Left lung (tissue), 10 donors: ENCODE data around the gene PTPRN2. TPM values are rescaled to one million over a fixed set of nuclear protein-coding genes. Genes with fewer than 3 reads are reported as not detected.

Experiments
- ATAC-seq: fragments of 200-7000 bp; cut with Tn5 transposase; one replicate; pipeline ENCODE4 v1.9.1; 2020; ENCODE audit warnings: moderate library complexity
- DNase-seq, 4 donors: peaks; one replicate each; pipeline ENCODE4 v3.0.0-alpha.2; 2013 to 2020
- H3K27ac ChIP-seq, 2 donors: fragments of 200-600 bp; sonication (generic) in 1 of 2; one replicate each; pipeline versions ENCODE4 v1.5.0 to v1.8.0; 2020 to 2021
- H3K27me3 ChIP-seq, 2 donors: fragments of 200-600 bp; sonication (generic) in 1 of 2; one replicate each; pipeline versions ENCODE4 v1.5.0 to v1.8.0; 2020 to 2021
- H3K36me3 ChIP-seq, 2 donors: fragments of 200-600 bp; sonication (generic) in 1 of 2; one replicate each; pipeline versions ENCODE4 v1.5.0 to v1.8.0; 2020 to 2021
- H3K4me1 ChIP-seq, 2 donors: fragments of 200-600 bp; one replicate each; pipeline ENCODE4 v1.8.0; 2021
- H3K4me3 ChIP-seq, 2 donors: fragments of 200-600 bp; sonication (generic) in 1 of 2; one replicate each; pipeline versions ENCODE4 v1.5.0 to v1.8.0; 2020 to 2021; ENCODE audit warnings: mild to moderate bottlenecking in 1 of 2
- H3K9me3 ChIP-seq, 2 donors: fragments of 200-600 bp; sonication (generic) in 1 of 2; one replicate each; pipeline versions ENCODE4 v1.5.0 to v1.8.0; 2020 to 2021
- CTCF ChIP-seq, 2 donors: fragments of 200-600 bp; sonication (generic) in 1 of 2; IDR thresholded peaks; one replicate each; pipeline versions ENCODE4 v1.5.0 to v1.8.0; 2021; ENCODE audit warnings: antibody characterized with exemption in 2 of 2
- intact Hi-C, 2 donors: fragments of 100-400 bp; cut with DNase I; formaldehyde crosslinking; loops; one replicate each; pipeline versions ENCODE4 v1.11.2 to v1.14.2; 2022
- polyA plus RNA-seq, 6 donors: library from polyadenylated mRNA; unstranded; fragments of 120-200 nt; gene quantifications; one replicate each; pipeline ENCODE4 v1.2.1, GENCODE V29; 2013; ENCODE audit not compliant: insufficient read length in 6 of 6
- total RNA-seq, 2 donors: library from RNA; stranded (reverse); fragmentation: NEBNext Ultra II Directional; extraction: Animal tissue kit (Norgen Biotek cat#: 25700); gene quantifications; one replicate each; pipeline ENCODE4 v1.2.1, GENCODE V29; 2021
- donor health status: DM: no; HTN: yes; CAD: no.
- donor health status: DM: no; HTN: no; CAD: no.

PTPRN2 gene
- total and polyA plus RNA-seq, 8 donors, result 4.0 to 7.8 (median 6.8) TPM

GRCh38 chr7:157824819-157825121 lies 762.9 kb downstream of the PTPRN2 start:
- ATAC-seq, result no peak
- Histone ChIP-seq H3K27ac (no peak overlapping the region), H3K27me3 (peaks cover 0 to 11% of the 10 kb centered on the region in 2 donors), H3K4me1 (no peaks in the 10 kb centered on the region), H3K9me3 (no peaks in the 10 kb centered on the region), H3K36me3 (no peaks in the 10 kb centered on the region), H3K4me3 (no peak overlapping the region)
- no peak for TF ChIP-seq CTCF (IDR thresholded peaks at IDR 0.05)
- intact Hi-C loops, result no loop called here
- DNase-seq, result peak in 1 of 4 donors; percentile 61

- no peak for ATAC-seq
- no peaks in the 10 kb centered on the region for H3K9me3 ChIP-seq
- H3K36me3 ChIP-seq, result no peaks in the 10 kb centered on the region
- H3K4me3 ChIP-seq, result no peak overlapping the region
- no peak for TF ChIP-seq CTCF (IDR thresholded peaks at IDR 0.05)
- H3K27me3 ChIP-seq, result peaks cover 0 to 5% of the 10 kb centered on the region in 2 donors
- intact Hi-C loops, result no loop called here
- H3K27ac ChIP-seq, result no peak overlapping the region
- no peaks in the 10 kb centered on the region for H3K4me1 ChIP-seq
- DNase-seq, result peak in 1 of 4 donors; percentile 36
These were observed 763.4 kb downstream of the PTPRN2 start for GRCh38 chr7:157824011-157824818.

- no peaks in the 10 kb centered on the region for H3K4me1 ChIP-seq
- TF ChIP-seq CTCF (IDR thresholded peaks at IDR 0.05), result no peak
These were observed 765.0 kb downstream of the PTPRN2 start for GRCh38 chr7:157822688-157823031.

GRCh38 chr7:157821959-157822687 lies 765.5 kb downstream of the PTPRN2 start:
- TF ChIP-seq CTCF (IDR thresholded peaks at IDR 0.05), result no peak
- Histone ChIP-seq H3K27ac (no peak overlapping the region), H3K36me3 (no peaks in the 10 kb centered on the region), H3K4me3 (no peak overlapping the region), H3K4me1 (no peaks in the 10 kb centered on the region), H3K27me3 (peaks cover 0 to 5% of the 10 kb centered on the region in 2 donors), H3K9me3 (no peaks in the 10 kb centered on the region)
- no peak for ATAC-seq
- DNase-seq, result no peak
- intact Hi-C loops, result no loop called here

More at GRCh38 chr7:157822688-157823031, 765.0 kb downstream of the PTPRN2 start:
- Histone ChIP-seq H3K4me3 (no peak overlapping the region), H3K9me3 (no peaks in the 10 kb centered on the region), H3K27ac (no peak overlapping the region), H3K36me3 (no peaks in the 10 kb centered on the region), H3K27me3 (peaks cover 0 to 5% of the 10 kb centered on the region in 2 donors)
- DNase-seq (no peak), ATAC-seq (no peak)
- intact Hi-C loops, result no loop called here

GRCh38 chr7:157820796-157821195 lies 766.8 kb downstream of the PTPRN2 start:
- TF ChIP-seq CTCF (IDR thresholded peaks at IDR 0.05), result no peak
- Histone ChIP-seq H3K27me3 (peaks cover 0 to 5% of the 10 kb centered on the region in 2 donors), H3K36me3 (no peaks in the 10 kb centered on the region), H3K9me3 (no peaks in the 10 kb centered on the region), H3K4me3 (no peak overlapping the region), H3K4me1 (no peaks in the 10 kb centered on the region), H3K27ac (no peak overlapping the region)
- intact Hi-C loops, result no loop called here
- no peak for ATAC-seq
- peak in 1 of 4 donors; percentile 52 for DNase-seq
